GM23338 (cell line): ENCODE results near the gene SPRED2. TPM values are rescaled to one million over a fixed set of nuclear protein-coding genes. Genes with fewer than 3 reads are reported as not detected.

ENCODE experiments used
- ATAC-seq: fragments of 200-7000 bp; cut with Tn5 transposase; 3 replicates; pipeline ENCODE4 v1.9.1; 2020
- DNase-seq: peaks from one replicate; pipeline ENCODE4 v3.0.0-alpha.2; 2015; ENCODE audit warnings: low spot score
- H2AFZ ChIP-seq: fragments of 200-600 bp; sonication (generic); 2 replicates; pipeline ENCODE4 v1.8.0; 2016; ENCODE audit warnings: antibody characterized with exemption, mild to moderate bottlenecking, moderate library complexity
- H3F3A ChIP-seq: fragments of 200-600 bp; sonication (generic); replicated peaks from 2 replicates; pipeline ENCODE4 v1.8.0; 2017; ENCODE audit warnings: antibody characterized with exemption, mixed run types, low read depth
- H3K27ac ChIP-seq: fragments of 200-600 bp; sonication (generic); 2 replicates; pipeline ENCODE4 v1.6.1; 2016; ENCODE audit warnings: low read depth
- H3K27me3 ChIP-seq: fragments of 200-600 bp; sonication (generic); 2 replicates; pipeline ENCODE4 v1.8.0; 2016; ENCODE audit warnings: mild to moderate bottlenecking, mixed run types, moderate library complexity; ENCODE audit not compliant: insufficient read depth
- H3K36me3 ChIP-seq: fragments of 200-600 bp; sonication (generic); 2 replicates; pipeline ENCODE4 v1.8.0; 2016; ENCODE audit warnings: mild to moderate bottlenecking; ENCODE audit not compliant: insufficient read depth
- H3K4me1 ChIP-seq: fragments of 200-600 bp; sonication (generic); 2 replicates; pipeline ENCODE4 v1.8.0; 2016; ENCODE audit warnings: mild to moderate bottlenecking, moderate library complexity; ENCODE audit not compliant: insufficient read depth
- H3K4me2 ChIP-seq: fragments of 200-600 bp; sonication (generic); 2 replicates; pipeline ENCODE4 v1.7.1; 2017; ENCODE audit warnings: mixed run types
- H3K4me3 ChIP-seq: fragments of 200-600 bp; sonication (generic); 2 replicates; pipeline ENCODE4 v1.6.1; 2016; ENCODE audit warnings: mixed run types
- H3K79me2 ChIP-seq: fragments of 200-600 bp; sonication (generic); replicated peaks from 2 replicates; pipeline ENCODE4 v1.8.0; 2017; ENCODE audit warnings: mild to moderate bottlenecking; ENCODE audit not compliant: insufficient read depth
- H3K9me2 ChIP-seq: fragments of 200-600 bp; sonication (generic); 2 replicates; pipeline ENCODE4 v1.8.0; 2017; ENCODE audit not compliant: insufficient read depth
- H4K20me1 ChIP-seq: fragments of 200-600 bp; sonication (generic); replicated peaks from 2 replicates; pipeline ENCODE4 v1.8.0; 2017; ENCODE audit warnings: mild to moderate bottlenecking; ENCODE audit not compliant: insufficient read depth
- H3K27ac Mint-ChIP-seq: 2 replicates; pipeline ENCODE4 v1.8.0; 2020; ENCODE audit warnings: inconsistent platforms, mild to moderate bottlenecking, moderate library complexity, mixed read lengths
- H3K27me3 Mint-ChIP-seq: 3 replicates; pipeline ENCODE4 v1.8.0; 2022; ENCODE audit warnings: low read depth, mild to moderate bottlenecking, moderate library complexity, mixed read lengths, inconsistent platforms; ENCODE audit not compliant: insufficient read depth, poor library complexity
- H3K36me3 Mint-ChIP-seq: 3 replicates; pipeline ENCODE4 v1.8.0; 2021; ENCODE audit warnings: low read depth, mild to moderate bottlenecking, inconsistent platforms, moderate library complexity, mixed read lengths
- H3K4me1 Mint-ChIP-seq: 3 replicates; pipeline ENCODE4 v1.8.0; 2020; ENCODE audit warnings: mild to moderate bottlenecking, inconsistent platforms, mixed read lengths
- H3K4me3 Mint-ChIP-seq: 3 replicates; pipeline ENCODE4 v1.8.0; 2021; ENCODE audit warnings: moderate library complexity, mild to moderate bottlenecking, inconsistent platforms, mixed read lengths
- H3K9me3 Mint-ChIP-seq: 3 replicates; pipeline ENCODE4 v1.8.0; 2020; ENCODE audit warnings: moderate library complexity, mild to moderate bottlenecking, inconsistent platforms, mixed read lengths
- CREB1 ChIP-seq: fragments of 250-450 bp; sonication (Bioruptor Pico); IDR thresholded peaks from 2 replicates; pipeline ENCODE4 v1.5.0; 2020; ENCODE audit warnings: low read depth, mild to moderate bottlenecking, moderate library complexity
- EZH2 ChIP-seq: fragments of 200-600 bp; sonication (generic); IDR thresholded peaks from one replicate; pipeline ENCODE4 v1.8.0; 2017; ENCODE audit warnings: antibody characterized with exemption, mild to moderate bottlenecking, low read depth; ENCODE audit not compliant: unreplicated experiment
- EZH2phosphoT487 ChIP-seq: fragments of 200-600 bp; sonication (generic); IDR thresholded peaks from one replicate; pipeline ENCODE4 v1.8.1; 2018; ENCODE audit warnings: antibody characterized with exemption; ENCODE audit not compliant: unreplicated experiment
- JUNB ChIP-seq: IDR thresholded peaks from one replicate; pipeline ENCODE4 v1.6.1; 2016; ENCODE audit warnings: antibody characterized with exemption; ENCODE audit not compliant: unreplicated experiment
- NANOG ChIP-seq: IDR thresholded peaks from 2 replicates; pipeline ENCODE4 v1.6.1; 2016; ENCODE audit warnings: antibody characterized with exemption, borderline replicate concordance
- STAT1 ChIP-seq: IDR thresholded peaks from one replicate; pipeline ENCODE4 v1.6.1; 2016; ENCODE audit warnings: antibody characterized with exemption; ENCODE audit not compliant: unreplicated experiment
- ZNF114 ChIP-seq: fragments of 250-450 bp; sonication (Bioruptor Pico); IDR thresholded peaks from 2 replicates; pipeline ENCODE4 v1.5.0; 2020; ENCODE audit warnings: mild to moderate bottlenecking, moderate library complexity
- ZNF331 ChIP-seq: fragments of 250-450 bp; sonication (Bioruptor Pico); IDR thresholded peaks from 2 replicates; pipeline ENCODE4 v1.5.0; 2020; ENCODE audit warnings: low read depth, mild to moderate bottlenecking, moderate library complexity
- polyA plus RNA-seq: library from polyadenylated mRNA; unstranded; fragments of >200 nt; fragmentation: Nextera tagmentation; extraction: Ambion mirVana; gene quantifications from 2 replicates; pipeline ENCODE4 v1.2.1, GENCODE V29; 2016
- total RNA-seq: library from RNA; depleted of rRNA; stranded (reverse); fragments of >200 nt; shearing (Covaris generic); gene quantifications from 2 replicates; pipeline ENCODE4 v1.2.3, GENCODE V29; 2014
- TF ChIP-seq, protein P1 (sequence below): IDR thresholded peaks from one replicate; pipeline ENCODE4 v1.6.1; 2018; ENCODE audit warnings: antibody characterized with exemption; ENCODE audit not compliant: unreplicated experiment
- TF ChIP-seq, protein P2 (sequence below): IDR thresholded peaks from 2 replicates; pipeline ENCODE4 v1.6.1; 2016; ENCODE audit warnings: antibody characterized with exemption
- TF ChIP-seq, protein P3 (sequence below): fragments of 250-450 bp; sonication (Bioruptor Pico); IDR thresholded peaks from 2 replicates; pipeline ENCODE4 v1.5.0; 2020; ENCODE audit warnings: mild to moderate bottlenecking, moderate library complexity
- TF ChIP-seq, protein P4 (sequence below), 2 experiments: fragments of 200-600 bp in 1 of 2; sonication (generic) in 1 of 2; conservative IDR thresholded peaks; 2 replicates each; pipeline versions ENCODE4 v1.5.1 to v1.6.1; 2016 to 2017; ENCODE audit warnings: antibody characterized with exemption in 2 of 2, low read depth in 2 of 2, mild to moderate bottlenecking in 2 of 2, moderate library complexity in 1 of 2

Gene SPRED2
- total and polyA plus RNA-seq, 2 experiments from 2014 or later: 8.7 to 13.0 TPM

DNA sequence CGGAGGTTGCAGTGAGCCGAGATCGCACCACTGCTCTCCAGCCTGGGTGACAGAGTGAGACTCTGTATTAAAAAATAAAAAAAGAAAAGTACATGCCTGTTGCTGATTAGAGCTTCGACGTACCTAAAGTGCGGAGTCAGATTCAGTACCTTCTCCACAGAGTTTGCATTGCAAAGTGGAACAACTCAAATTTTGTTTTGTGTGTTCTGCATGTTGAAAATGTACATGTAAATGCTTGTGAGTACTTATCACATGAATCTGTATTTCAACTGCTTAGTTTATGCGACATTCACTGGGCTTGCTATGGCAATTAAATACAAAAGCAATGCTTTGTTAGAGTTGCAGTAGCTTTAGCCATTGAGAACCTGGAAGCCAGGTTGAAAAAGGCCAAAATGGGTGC lies 168.4 kb downstream of the SPRED2 start (continued):
- TF ChIP-seq, protein P1, sequence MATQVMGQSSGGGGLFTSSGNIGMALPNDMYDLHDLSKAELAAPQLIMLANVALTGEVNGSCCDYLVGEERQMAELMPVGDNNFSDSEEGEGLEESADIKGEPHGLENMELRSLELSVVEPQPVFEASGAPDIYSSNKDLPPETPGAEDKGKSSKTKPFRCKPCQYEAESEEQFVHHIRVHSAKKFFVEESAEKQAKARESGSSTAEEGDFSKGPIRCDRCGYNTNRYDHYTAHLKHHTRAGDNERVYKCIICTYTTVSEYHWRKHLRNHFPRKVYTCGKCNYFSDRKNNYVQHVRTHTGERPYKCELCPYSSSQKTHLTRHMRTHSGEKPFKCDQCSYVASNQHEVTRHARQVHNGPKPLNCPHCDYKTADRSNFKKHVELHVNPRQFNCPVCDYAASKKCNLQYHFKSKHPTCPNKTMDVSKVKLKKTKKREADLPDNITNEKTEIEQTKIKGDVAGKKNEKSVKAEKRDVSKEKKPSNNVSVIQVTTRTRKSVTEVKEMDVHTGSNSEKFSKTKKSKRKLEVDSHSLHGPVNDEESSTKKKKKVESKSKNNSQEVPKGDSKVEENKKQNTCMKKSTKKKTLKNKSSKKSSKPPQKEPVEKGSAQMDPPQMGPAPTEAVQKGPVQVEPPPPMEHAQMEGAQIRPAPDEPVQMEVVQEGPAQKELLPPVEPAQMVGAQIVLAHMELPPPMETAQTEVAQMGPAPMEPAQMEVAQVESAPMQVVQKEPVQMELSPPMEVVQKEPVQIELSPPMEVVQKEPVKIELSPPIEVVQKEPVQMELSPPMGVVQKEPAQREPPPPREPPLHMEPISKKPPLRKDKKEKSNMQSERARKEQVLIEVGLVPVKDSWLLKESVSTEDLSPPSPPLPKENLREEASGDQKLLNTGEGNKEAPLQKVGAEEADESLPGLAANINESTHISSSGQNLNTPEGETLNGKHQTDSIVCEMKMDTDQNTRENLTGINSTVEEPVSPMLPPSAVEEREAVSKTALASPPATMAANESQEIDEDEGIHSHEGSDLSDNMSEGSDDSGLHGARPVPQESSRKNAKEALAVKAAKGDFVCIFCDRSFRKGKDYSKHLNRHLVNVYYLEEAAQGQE: no peak
- no peak for TF ChIP-seq JUNB
- TF ChIP-seq EZH2: no peak
- TF ChIP-seq, protein P2, sequence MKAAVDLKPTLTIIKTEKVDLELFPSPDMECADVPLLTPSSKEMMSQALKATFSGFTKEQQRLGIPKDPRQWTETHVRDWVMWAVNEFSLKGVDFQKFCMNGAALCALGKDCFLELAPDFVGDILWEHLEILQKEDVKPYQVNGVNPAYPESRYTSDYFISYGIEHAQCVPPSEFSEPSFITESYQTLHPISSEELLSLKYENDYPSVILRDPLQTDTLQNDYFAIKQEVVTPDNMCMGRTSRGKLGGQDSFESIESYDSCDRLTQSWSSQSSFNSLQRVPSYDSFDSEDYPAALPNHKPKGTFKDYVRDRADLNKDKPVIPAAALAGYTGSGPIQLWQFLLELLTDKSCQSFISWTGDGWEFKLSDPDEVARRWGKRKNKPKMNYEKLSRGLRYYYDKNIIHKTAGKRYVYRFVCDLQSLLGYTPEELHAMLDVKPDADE: no peak

DNA sequence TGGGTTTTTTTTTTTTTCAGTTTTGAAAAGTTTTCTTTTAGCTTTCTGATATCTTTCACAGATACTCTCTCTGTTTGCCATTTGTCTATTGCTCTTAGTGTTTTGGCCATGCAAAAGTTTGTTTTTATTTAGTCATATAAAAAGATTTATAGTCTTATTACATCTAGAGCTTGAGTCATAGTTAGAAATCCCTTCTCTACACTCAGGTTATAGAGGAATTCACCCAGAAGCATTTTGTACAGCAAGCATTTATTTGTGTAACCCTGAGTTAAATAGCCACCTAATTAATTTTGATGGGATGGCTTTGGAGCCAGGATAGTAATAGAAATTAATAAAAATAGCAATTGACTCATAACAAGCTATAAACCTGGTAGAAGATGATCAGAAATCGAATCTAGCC lies 169.1 kb downstream of the SPRED2 start:
- H3K27ac Mint-ChIP-seq: no peak overlapping the region
- no peak for ATAC-seq
- no peak for TF ChIP-seq ZNF331 (CRISPR knock-in tag)
- TF ChIP-seq CREB1 (CRISPR knock-in tag): no peak
- TF ChIP-seq EZH2phosphoT487: no peak
- TF ChIP-seq, protein P2: no peak
- TF ChIP-seq STAT1: no peak
- no peak for TF ChIP-seq NANOG
- TF ChIP-seq, protein P3, sequence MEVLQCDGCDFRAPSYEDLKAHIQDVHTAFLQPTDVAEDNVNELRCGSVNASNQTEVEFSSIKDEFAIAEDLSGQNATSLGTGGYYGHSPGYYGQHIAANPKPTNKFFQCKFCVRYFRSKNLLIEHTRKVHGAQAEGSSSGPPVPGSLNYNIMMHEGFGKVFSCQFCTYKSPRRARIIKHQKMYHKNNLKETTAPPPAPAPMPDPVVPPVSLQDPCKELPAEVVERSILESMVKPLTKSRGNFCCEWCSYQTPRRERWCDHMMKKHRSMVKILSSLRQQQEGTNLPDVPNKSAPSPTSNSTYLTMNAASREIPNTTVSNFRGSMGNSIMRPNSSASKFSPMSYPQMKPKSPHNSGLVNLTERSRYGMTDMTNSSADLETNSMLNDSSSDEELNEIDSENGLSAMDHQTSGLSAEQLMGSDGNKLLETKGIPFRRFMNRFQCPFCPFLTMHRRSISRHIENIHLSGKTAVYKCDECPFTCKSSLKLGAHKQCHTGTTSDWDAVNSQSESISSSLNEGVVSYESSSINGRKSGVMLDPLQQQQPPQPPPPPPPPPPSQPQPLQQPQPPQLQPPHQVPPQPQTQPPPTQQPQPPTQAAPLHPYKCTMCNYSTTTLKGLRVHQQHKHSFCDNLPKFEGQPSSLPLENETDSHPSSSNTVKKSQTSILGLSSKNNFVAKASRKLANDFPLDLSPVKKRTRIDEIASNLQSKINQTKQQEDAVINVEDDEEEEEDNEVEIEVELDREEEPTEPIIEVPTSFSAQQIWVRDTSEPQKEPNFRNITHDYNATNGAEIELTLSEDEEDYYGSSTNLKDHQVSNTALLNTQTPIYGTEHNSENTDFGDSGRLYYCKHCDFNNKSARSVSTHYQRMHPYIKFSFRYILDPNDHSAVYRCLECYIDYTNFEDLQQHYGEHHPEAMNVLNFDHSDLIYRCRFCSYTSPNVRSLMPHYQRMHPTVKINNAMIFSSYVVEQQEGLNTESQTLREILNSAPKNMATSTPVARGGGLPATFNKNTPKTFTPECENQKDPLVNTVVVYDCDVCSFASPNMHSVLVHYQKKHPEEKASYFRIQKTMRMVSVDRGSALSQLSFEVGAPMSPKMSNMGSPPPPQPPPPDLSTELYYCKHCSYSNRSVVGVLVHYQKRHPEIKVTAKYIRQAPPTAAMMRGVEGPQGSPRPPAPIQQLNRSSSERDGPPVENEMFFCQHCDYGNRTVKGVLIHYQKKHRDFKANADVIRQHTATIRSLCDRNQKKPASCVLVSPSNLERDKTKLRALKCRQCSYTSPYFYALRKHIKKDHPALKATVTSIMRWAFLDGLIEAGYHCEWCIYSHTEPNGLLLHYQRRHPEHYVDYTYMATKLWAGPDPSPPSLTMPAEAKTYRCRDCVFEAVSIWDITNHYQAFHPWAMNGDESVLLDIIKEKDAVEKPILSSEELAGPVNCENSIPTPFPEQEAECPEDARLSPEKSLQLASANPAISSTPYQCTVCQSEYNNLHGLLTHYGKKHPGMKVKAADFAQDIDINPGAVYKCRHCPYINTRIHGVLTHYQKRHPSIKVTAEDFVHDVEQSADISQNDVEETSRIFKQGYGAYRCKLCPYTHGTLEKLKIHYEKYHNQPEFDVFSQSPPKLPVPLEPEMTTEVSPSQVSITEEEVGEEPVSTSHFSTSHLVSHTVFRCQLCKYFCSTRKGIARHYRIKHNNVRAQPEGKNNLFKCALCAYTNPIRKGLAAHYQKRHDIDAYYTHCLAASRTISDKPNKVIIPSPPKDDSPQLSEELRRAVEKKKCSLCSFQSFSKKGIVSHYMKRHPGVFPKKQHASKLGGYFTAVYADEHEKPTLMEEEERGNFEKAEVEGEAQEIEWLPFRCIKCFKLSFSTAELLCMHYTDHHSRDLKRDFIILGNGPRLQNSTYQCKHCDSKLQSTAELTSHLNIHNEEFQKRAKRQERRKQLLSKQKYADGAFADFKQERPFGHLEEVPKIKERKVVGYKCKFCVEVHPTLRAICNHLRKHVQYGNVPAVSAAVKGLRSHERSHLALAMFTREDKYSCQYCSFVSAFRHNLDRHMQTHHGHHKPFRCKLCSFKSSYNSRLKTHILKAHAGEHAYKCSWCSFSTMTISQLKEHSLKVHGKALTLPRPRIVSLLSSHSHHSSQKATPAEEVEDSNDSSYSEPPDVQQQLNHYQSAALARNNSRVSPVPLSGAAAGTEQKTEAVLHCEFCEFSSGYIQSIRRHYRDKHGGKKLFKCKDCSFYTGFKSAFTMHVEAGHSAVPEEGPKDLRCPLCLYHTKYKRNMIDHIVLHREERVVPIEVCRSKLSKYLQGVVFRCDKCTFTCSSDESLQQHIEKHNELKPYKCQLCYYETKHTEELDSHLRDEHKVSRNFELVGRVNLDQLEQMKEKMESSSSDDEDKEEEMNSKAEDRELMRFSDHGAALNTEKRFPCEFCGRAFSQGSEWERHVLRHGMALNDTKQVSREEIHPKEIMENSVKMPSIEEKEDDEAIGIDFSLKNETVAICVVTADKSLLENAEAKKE (CRISPR knock-in tag): no peak
- TF ChIP-seq ZNF114 (CRISPR knock-in tag): no peak
- TF ChIP-seq, protein P4, sequence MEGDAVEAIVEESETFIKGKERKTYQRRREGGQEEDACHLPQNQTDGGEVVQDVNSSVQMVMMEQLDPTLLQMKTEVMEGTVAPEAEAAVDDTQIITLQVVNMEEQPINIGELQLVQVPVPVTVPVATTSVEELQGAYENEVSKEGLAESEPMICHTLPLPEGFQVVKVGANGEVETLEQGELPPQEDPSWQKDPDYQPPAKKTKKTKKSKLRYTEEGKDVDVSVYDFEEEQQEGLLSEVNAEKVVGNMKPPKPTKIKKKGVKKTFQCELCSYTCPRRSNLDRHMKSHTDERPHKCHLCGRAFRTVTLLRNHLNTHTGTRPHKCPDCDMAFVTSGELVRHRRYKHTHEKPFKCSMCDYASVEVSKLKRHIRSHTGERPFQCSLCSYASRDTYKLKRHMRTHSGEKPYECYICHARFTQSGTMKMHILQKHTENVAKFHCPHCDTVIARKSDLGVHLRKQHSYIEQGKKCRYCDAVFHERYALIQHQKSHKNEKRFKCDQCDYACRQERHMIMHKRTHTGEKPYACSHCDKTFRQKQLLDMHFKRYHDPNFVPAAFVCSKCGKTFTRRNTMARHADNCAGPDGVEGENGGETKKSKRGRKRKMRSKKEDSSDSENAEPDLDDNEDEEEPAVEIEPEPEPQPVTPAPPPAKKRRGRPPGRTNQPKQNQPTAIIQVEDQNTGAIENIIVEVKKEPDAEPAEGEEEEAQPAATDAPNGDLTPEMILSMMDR (conservative IDR thresholded peaks at IDR 0.05; ENCODE audit: low read depth in 2 of 2): no peak

More for the DNA sequence above, 169.1 kb downstream of the SPRED2 start:
- H3K36me3 ChIP-seq: peaks cover 12% of the 10 kb centered on the region; the same call in 1 of the 2 replicates
- H4K20me1 ChIP-seq: peaks cover 34% of the 10 kb centered on the region
- Mint-ChIP-seq H3K4me1 (peaks cover 4% of the 10 kb centered on the region), H3K4me3 (no peak overlapping the region), H3K27me3 (peaks cover 4% of the 10 kb centered on the region), H3K36me3 (peaks cover 25% of the 10 kb centered on the region), H3K9me3 (no peaks in the 10 kb centered on the region)
- H2AFZ ChIP-seq: no peak overlapping the region
- peaks cover 3% of the 10 kb centered on the region; the same call in 1 of the 2 replicates for H3K27me3 ChIP-seq
- H3K9me2 ChIP-seq: no peaks in the 10 kb centered on the region
- no peaks in the 10 kb centered on the region for H3K79me2 ChIP-seq
- H3K4me2 ChIP-seq: no peak overlapping the region
- H3K27ac ChIP-seq: no peak overlapping the region
- peaks cover 4% of the 10 kb centered on the region; the same call in 1 of the 2 replicates for H3K4me1 ChIP-seq
- no peak for DNase-seq
- H3F3A ChIP-seq: no peaks in the 10 kb centered on the region
- no peak overlapping the region for H3K4me3 ChIP-seq
